ENCODE measurements around the gene MYBPHL. TPM values are rescaled to one million over a fixed set of nuclear protein-coding genes. Genes with fewer than 3 reads are reported as not detected.

MYBPHL gene
- total RNA-seq, 2 experiments from 2014 or later: not detected

DNA sequence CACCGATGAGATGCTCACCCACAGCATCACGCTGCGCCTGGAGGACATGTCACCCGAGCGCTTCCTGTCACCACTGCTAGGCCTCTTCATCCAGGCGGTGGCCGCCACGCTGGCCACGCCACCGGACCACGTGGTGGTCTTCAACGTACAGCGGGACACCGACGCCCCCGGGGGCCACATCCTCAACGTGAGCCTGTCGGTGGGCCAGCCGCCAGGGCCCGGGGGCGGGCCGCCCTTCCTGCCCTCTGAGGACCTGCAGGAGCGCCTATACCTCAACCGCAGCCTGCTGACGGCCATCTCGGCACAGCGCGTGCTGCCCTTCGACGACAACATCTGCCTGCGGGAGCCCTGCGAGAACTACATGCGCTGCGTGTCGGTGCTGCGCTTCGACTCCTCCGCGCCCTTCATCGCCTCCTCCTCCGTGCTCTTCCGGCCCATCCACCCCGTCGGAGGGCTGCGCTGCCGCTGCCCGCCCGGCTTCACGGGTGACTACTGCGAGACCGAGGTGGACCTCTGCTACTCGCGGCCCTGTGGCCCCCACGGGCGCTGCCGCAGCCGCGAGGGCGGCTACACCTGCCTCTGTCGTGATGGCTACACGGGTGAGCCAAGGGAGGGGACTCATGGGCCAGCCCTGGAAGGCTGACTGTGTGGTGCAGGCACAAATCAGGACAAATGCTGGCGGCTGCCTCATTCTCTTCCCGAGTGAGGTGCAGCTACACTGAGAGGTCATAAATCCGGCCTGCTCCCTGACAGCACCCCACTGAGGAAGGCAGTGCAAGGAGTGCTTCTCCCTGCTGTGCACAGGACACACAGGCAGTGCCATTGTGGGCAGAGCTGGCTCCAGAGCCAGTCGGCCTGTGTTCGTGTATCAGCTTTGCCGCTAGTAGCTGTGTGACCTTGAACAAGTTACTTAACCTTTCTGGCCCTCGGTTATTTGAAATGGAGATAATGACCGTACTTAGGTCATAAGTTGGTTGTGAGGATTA lies 48.0 kb downstream of the MYBPHL start:
- DNase-seq: no peak
- Mint-ChIP-seq H3K9me3 (no peaks in the 10 kb centered on the region), H3K27me3 (no peaks in the 10 kb centered on the region), H3K4me1 (ENCODE audit: low read depth) (peaks cover 1% of the 10 kb centered on the region), H3K27ac (no peak overlapping the region), H3K36me3 (no peaks in the 10 kb centered on the region), H3K4me3 (no peak overlapping the region)
- intact Hi-C loops (cut with micrococcal nuclease): no loop called here
- CTCF ChIA-PET: interaction anchor here (1.4 kb wide), 1 partner anchor 18 kb away, joined by 6 read pairs; no protein-coding TSS in a partner anchor
- POLR2A ChIA-PET: no interaction called here

DNA sequence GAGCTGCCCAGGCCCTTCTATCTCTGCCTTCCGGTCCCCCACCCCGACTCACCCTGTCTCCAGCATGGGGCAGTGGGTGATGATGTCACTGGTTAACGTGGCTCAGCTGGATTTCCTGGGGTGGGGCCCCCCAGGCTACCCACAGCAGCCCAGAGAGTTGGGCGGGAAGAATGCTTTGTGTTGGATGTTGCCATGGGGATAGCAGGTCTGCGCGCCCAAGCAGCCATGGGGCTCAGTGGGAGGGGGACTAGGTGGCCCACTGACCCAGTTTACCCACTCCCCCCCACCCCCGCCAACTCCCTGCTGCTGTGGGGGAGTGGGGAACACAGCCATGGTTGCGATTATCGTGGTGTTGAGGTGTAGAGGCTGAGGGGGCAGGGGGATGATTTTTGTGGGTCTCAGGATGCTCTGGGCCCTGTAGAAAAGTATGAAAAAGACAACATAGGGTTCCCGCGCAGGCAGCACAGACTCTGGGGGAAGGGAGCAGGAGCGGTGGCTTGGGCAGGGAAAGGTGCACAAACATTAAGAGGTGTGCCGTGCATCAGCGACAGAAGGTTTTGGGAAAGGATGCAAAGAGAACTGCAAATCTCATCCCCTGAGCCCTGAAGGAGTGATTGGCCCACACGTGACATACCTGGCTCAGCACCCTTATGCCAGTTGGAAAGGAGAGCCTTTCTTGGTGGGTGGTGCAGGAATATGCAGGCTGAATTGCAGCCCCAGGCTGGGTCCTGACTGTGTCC lies 49.0 kb downstream of the MYBPHL start:
- Mint-ChIP-seq H3K4me1 (ENCODE audit: low read depth) (no peaks in the 10 kb centered on the region), H3K9me3 (no peaks in the 10 kb centered on the region), H3K27me3 (no peaks in the 10 kb centered on the region), H3K4me3 (no peak overlapping the region), H3K36me3 (no peaks in the 10 kb centered on the region), H3K27ac (no peak overlapping the region)
- intact Hi-C loops (cut with micrococcal nuclease): no loop called here
- ChIA-PET POLR2A (no interaction called here), CTCF (interaction anchor here (1.1 kb wide), 1 partner anchor 275 kb away, joined by 3 read pairs; no protein-coding TSS in a partner anchor)
- no peak for DNase-seq

- Mint-ChIP-seq H3K27ac (no peak overlapping the region), H3K4me3 (no peak overlapping the region), H3K36me3 (no peaks in the 10 kb centered on the region), H3K9me3 (no peaks in the 10 kb centered on the region), H3K27me3 (no peaks in the 10 kb centered on the region), H3K4me1 (ENCODE audit: low read depth) (no peaks in the 10 kb centered on the region)
- no peak for DNase-seq
- ChIA-PET POLR2A (no interaction called here), CTCF (interaction anchor here (1.1 kb wide), 1 partner anchor 276 kb away, joined by 3 read pairs; no protein-coding TSS in a partner anchor)
- intact Hi-C loops (cut with micrococcal nuclease): no loop called here
Measured at GRCh38 chr1:109256971-109257681, 49.7 kb downstream of the MYBPHL start.

- no peak overlapping the region for H3K4me3 Mint-ChIP-seq
- CTCF ChIA-PET: no interaction called here
- no peaks in the 10 kb centered on the region for H3K9me3 Mint-ChIP-seq
- no peaks in the 10 kb centered on the region for H3K27me3 Mint-ChIP-seq
- no peak overlapping the region for H3K27ac Mint-ChIP-seq
- DNase-seq: no peak
- no peaks in the 10 kb centered on the region for H3K36me3 Mint-ChIP-seq
- H3K4me1 Mint-ChIP-seq (ENCODE audit: low read depth): no peaks in the 10 kb centered on the region
- intact Hi-C loops (cut with micrococcal nuclease): no loop called here
- POLR2A ChIA-PET: interaction anchor here (0.8 kb wide), 1 partner anchor 42 kb away, joined by 3 read pairs; the partner anchor contains the start of gene SARS1
Measured at GRCh38 chr1:109256085-109256484, 50.7 kb downstream of the MYBPHL start.

GRCh38 chr1:109255678-109256077 lies 51.1 kb downstream of the MYBPHL start:
- Mint-ChIP-seq H3K4me3 (no peak overlapping the region), H3K27me3 (peaks cover under 1% of the 10 kb centered on the region), H3K27ac (no peak overlapping the region), H3K4me1 (ENCODE audit: low read depth) (no peaks in the 10 kb centered on the region), H3K9me3 (no peaks in the 10 kb centered on the region), H3K36me3 (no peaks in the 10 kb centered on the region)
- DNase-seq: no peak
- CTCF ChIA-PET: interaction anchor here (1.4 kb wide), 1 partner anchor 22 kb away, joined by 3 read pairs; no protein-coding TSS in a partner anchor
- intact Hi-C loops (cut with micrococcal nuclease): no loop called here
- POLR2A ChIA-PET: interaction anchor here (0.8 kb wide), 1 partner anchor 42 kb away, joined by 3 read pairs; the partner anchor contains the start of gene SARS1

- POLR2A ChIA-PET: interaction anchor here (0.8 kb wide), 1 partner anchor 41 kb away, joined by 3 read pairs; the partner anchor contains the start of gene SARS1
- DNase-seq: no peak
- Mint-ChIP-seq H3K27me3 (peaks cover 2% of the 10 kb centered on the region), H3K36me3 (no peaks in the 10 kb centered on the region), H3K9me3 (no peaks in the 10 kb centered on the region), H3K4me3 (no peak overlapping the region), H3K4me1 (ENCODE audit: low read depth) (no peaks in the 10 kb centered on the region), H3K27ac (no peak overlapping the region)
- CTCF ChIA-PET: interaction anchor here (1.4 to 1.5 kb wide), 2 partner anchors 9 to 22 kb away, joined by 3 to 5 read pairs; no protein-coding TSS in a partner anchor
- intact Hi-C loops (cut with micrococcal nuclease): no loop called here
Measured at GRCh38 chr1:109255097-109255651, 51.6 kb downstream of the MYBPHL start.

DNA sequence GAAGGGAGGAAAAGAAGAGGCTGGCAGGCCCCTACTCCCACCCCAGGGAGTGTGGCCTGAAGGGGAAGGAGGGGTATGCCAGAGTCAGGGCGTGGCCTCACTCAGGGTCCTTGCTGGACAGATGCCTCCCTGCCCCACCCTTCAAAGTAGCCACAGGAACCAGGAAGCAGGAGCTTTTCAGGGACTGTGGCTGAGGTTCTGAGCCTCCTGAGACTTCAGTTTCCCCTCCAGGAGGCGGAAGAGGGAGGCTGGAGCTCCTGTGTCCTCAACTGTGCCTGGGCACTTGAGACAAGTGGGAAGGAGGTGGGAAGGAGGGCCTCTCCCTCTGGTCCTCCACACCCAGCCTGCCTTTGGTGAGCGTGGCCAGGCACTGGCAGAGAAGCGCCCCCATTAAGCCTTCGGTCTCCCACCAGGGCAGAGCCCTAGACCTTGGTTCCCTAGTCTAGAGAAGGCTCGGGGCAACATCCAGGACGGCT lies 52.2 kb downstream of the MYBPHL start:
- H3K27me3 Mint-ChIP-seq: peaks cover 2% of the 10 kb centered on the region
- POLR2A ChIA-PET: interaction anchor here (1.2 kb wide), 1 partner anchor 14 kb away, joined by 3 read pairs; no protein-coding TSS in a partner anchor
- no peaks in the 10 kb centered on the region for H3K4me1 Mint-ChIP-seq (ENCODE audit: low read depth)
- H3K4me3 Mint-ChIP-seq: no peak overlapping the region
- intact Hi-C loops (cut with micrococcal nuclease): no loop called here
- H3K27ac Mint-ChIP-seq: no peak overlapping the region
- CTCF ChIA-PET: interaction anchor here (1.4 to 1.5 kb wide), 2 partner anchors 10 to 23 kb away, joined by 3 to 5 read pairs; no protein-coding TSS in a partner anchor
- H3K36me3 Mint-ChIP-seq: no peaks in the 10 kb centered on the region
- no peak for DNase-seq
- H3K9me3 Mint-ChIP-seq: no peaks in the 10 kb centered on the region

DNA sequence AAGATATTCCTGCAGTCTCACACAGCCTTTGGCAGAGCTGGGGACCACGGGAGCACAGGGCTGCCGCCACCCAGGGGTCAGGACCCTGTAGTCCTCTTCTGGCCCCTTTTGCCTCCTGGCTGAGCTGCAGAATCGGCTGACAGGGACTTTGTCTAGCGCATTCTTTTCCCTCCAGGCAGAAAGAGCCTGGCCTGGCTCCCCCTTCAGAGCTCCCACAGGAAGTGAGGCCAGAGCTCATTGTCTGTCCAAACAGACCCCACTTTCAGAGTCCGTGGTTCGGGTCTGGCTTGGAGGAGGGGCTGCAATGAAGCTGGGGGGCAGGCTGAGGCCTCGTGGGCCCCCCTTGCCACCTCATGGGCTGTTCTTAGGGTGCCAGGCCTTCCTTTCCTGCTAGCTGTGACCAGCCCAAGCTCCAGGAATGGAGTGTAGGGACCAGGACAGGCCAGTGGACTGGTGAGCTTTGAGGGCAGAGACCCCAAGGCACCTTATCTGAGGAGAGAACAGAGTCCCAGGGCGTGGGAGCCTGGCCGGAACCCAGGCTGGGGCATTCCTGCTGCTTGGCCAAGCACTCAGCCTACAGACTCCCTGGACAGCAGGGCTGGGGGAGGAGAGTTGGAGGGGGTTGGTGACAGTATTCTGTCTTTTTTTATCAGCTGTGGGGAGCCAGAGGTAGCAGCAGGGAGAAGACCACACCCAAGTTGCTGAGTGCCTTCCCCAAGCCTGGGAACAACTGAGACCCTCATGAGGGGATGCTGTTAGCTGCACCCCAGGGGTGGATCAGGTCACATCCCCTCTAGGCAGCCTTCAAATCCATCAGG lies 52.8 kb downstream of the MYBPHL start:
- no peak for DNase-seq
- Mint-ChIP-seq H3K9me3 (no peaks in the 10 kb centered on the region), H3K27me3 (peaks cover 2% of the 10 kb centered on the region), H3K36me3 (no peaks in the 10 kb centered on the region), H3K27ac (no peak overlapping the region), H3K4me1 (ENCODE audit: low read depth) (peaks cover 3% of the 10 kb centered on the region), H3K4me3 (no peak overlapping the region)
- intact Hi-C loops (cut with micrococcal nuclease): no loop called here
- ChIA-PET POLR2A (interaction anchor here (0.6 to 1.2 kb wide), 5 partner anchors 12 to 1804 kb away, joined by 3 to 5 read pairs (median 3); no protein-coding TSS in a partner anchor), CTCF (interaction anchor here (1.4 to 1.7 kb wide), 3 partner anchors 10 to 278 kb away, joined by 3 to 5 read pairs (median 4); no protein-coding TSS in a partner anchor)

DNA sequence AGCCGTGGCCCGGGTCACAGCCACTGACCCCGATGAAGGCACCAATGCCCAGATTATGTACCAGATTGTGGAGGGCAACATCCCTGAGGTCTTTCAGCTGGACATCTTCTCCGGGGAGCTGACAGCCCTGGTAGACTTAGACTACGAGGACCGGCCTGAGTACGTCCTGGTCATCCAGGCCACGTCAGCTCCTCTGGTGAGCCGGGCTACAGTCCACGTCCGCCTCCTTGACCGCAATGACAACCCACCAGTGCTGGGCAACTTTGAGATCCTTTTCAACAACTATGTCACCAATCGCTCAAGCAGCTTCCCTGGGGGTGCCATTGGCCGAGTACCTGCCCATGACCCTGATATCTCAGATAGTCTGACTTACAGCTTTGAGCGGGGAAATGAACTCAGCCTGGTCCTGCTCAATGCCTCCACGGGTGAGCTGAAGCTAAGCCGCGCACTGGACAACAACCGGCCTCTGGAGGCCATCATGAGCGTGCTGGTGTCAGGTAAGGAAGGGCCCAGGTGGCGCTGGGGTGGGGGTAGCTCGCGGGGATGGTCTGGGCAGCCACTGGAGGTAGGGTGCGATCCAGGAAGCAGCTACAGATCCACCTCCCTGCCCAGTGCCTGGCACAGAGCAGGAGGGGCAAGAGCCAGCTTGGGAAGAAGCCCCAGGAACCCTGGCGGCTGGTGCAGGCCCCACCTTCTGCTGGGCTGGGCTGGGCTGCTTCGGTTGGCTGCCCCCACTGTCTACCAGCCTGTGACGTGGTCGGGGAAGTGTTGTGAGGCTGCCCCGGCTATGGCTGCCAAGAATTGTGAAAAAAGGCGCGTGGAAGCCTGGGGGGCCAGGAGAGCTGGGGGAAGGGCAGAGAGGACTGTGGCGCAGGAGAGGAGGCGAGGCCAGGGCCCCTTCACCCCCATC lies 53.7 kb downstream of the MYBPHL start:
- Mint-ChIP-seq H3K27me3 (peaks cover 2% of the 10 kb centered on the region), H3K4me1 (ENCODE audit: low read depth) (peaks cover 5% of the 10 kb centered on the region), H3K27ac (no peak overlapping the region), H3K36me3 (no peaks in the 10 kb centered on the region), H3K9me3 (no peaks in the 10 kb centered on the region), H3K4me3 (no peak overlapping the region)
- intact Hi-C loops (cut with micrococcal nuclease): no loop called here
- ChIA-PET POLR2A (interaction anchor here (0.6 to 1.2 kb wide), 5 partner anchors 11 to 1803 kb away, joined by 3 to 5 read pairs (median 3); no protein-coding TSS in a partner anchor), CTCF (interaction anchor here (1.7 kb wide), 1 partner anchor 279 kb away, joined by 4 read pairs; no protein-coding TSS in a partner anchor)
- no peak for DNase-seq
